Measurements from ENCODE around the gene E2F4.

DNA sequence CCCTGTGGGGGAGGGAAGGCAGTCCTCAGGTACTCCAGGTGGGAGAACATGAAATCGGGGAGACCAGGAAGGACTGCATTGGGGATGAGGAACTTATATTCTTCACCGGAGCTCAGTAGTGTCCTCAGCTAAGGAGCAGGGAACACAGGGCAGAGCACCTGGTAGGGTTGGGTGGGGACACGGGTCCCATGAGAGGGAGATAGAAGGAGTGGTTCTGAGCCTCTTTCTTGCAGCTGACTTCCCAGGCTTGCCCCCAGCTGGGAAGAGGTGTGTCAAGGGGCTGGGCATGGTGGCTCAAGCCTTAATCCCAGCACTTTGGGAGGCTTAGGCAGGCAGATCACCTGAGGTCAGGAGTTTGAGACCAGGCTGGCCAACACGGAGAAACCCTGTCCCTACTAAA is 53.2 kb downstream of the E2F4 start:
- TF ChIP-seq, protein P1, sequence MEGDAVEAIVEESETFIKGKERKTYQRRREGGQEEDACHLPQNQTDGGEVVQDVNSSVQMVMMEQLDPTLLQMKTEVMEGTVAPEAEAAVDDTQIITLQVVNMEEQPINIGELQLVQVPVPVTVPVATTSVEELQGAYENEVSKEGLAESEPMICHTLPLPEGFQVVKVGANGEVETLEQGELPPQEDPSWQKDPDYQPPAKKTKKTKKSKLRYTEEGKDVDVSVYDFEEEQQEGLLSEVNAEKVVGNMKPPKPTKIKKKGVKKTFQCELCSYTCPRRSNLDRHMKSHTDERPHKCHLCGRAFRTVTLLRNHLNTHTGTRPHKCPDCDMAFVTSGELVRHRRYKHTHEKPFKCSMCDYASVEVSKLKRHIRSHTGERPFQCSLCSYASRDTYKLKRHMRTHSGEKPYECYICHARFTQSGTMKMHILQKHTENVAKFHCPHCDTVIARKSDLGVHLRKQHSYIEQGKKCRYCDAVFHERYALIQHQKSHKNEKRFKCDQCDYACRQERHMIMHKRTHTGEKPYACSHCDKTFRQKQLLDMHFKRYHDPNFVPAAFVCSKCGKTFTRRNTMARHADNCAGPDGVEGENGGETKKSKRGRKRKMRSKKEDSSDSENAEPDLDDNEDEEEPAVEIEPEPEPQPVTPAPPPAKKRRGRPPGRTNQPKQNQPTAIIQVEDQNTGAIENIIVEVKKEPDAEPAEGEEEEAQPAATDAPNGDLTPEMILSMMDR (IDR thresholded peaks at IDR 0.05 in 2 of 3, conservative IDR thresholded peaks at IDR 0.05 in 1 of 3; ENCODE audit: borderline replicate concordance in 1 of 3, insufficient read depth in 1 of 3, low read depth in 2 of 3, low read length in 2 of 3), result no peak
- no peak for TF ChIP-seq POLR2A (IDR thresholded peaks at IDR 0.05; ENCODE audit: borderline replicate concordance, extremely low read depth, insufficient read depth, insufficient read length)
- no peak for TF ChIP-seq SP1 (IDR thresholded peaks at IDR 0.05; ENCODE audit: low read depth)
- no peak for TF ChIP-seq JUND (IDR thresholded peaks at IDR 0.05)
- TF ChIP-seq RAD21 (IDR thresholded peaks at IDR 0.05; ENCODE audit: low read depth), result no peak
- TF ChIP-seq EZH2phosphoT487 (IDR thresholded peaks at IDR 0.05; ENCODE audit: borderline replicate concordance), result no peak

All from HCT116 (cell line).